ENCODE measurements around the gene USP47. TPM values are rescaled to one million over a fixed set of nuclear protein-coding genes. Genes with fewer than 3 reads are reported as not detected.
A peak's percentile ranks its signal among the peaks of the same experiment; 100 is the strongest.

Gene USP47
- total and polyA plus RNA-seq, 2 of the 13 experiments (the other 11 are each of a cell fraction or from before 2014, with no cell fraction given): 12.2 to 52.7 TPM

- TF ChIP-seq ZNF646 (CRISPR knock-in tag; IDR thresholded peaks at IDR 0.05): no peak
- no peak for TF ChIP-seq FLYWCH1 (CRISPR knock-in tag; IDR thresholded peaks at IDR 0.05)
- no peak for TF ChIP-seq PTBP1 (IDR thresholded peaks at IDR 0.05; ENCODE audit: low read depth, low read length, poor library complexity, severe bottlenecking)
- TF ChIP-seq ZNF33B (CRISPR knock-in tag; IDR thresholded peaks at IDR 0.05): no peak
- no peak for TF ChIP-seq U2AF1 (optimal IDR thresholded peaks at IDR 0.05; ENCODE audit: low read depth, low read length)
- TF ChIP-seq NCOA1 (CRISPR knock-in tag; IDR thresholded peaks at IDR 0.05): no peak
- TF ChIP-seq HDAC2 (CRISPR knock-in tag; IDR thresholded peaks at IDR 0.05): no peak
- no peak for TF ChIP-seq ZC3H13 (CRISPR knock-in tag; IDR thresholded peaks at IDR 0.05)
- TF ChIP-seq ARNT2 (CRISPR knock-in tag; IDR thresholded peaks at IDR 0.05; ENCODE audit: low read depth): no peak
- TF ChIP-seq GFI1 (CRISPR knock-in tag; IDR thresholded peaks at IDR 0.05; ENCODE audit: borderline replicate concordance): no peak
- 0 out of 2 replicates have a peak, but pooled peaks have one; percentile 15 for TF ChIP-seq NFYB (CRISPR knock-in tag; IDR thresholded peaks at IDR 0.05)
- TF ChIP-seq ELF4 (CRISPR knock-in tag; IDR thresholded peaks at IDR 0.05; ENCODE audit: borderline replicate concordance): no peak
- no peak for TF ChIP-seq ZNF264 (CRISPR knock-in tag; IDR thresholded peaks at IDR 0.05)
- no peak for TF ChIP-seq ZNF557 (CRISPR knock-in tag; IDR thresholded peaks at IDR 0.05)
- TF ChIP-seq GZF1 (CRISPR knock-in tag; IDR thresholded peaks at IDR 0.05): no peak
- no peak for TF ChIP-seq ZBTB2 (CRISPR knock-in tag; IDR thresholded peaks at IDR 0.05; ENCODE audit: low read depth)
- TF ChIP-seq CSRNP2 (CRISPR knock-in tag; conservative IDR thresholded peaks at IDR 0.05; ENCODE audit: low read depth): no peak
- no peak for TF ChIP-seq NFRKB (IDR thresholded peaks at IDR 0.05)
- TF ChIP-seq ZNF605 (CRISPR knock-in tag; IDR thresholded peaks at IDR 0.05): no peak
- no peak for TF ChIP-seq ZNF30 (CRISPR knock-in tag; IDR thresholded peaks at IDR 0.05)
- TF ChIP-seq PHF21A (CRISPR knock-in tag; IDR thresholded peaks at IDR 0.05): no peak
- no peak for TF ChIP-seq ZBTB42 (CRISPR knock-in tag; IDR thresholded peaks at IDR 0.05)
- TF ChIP-seq KLF12 (CRISPR knock-in tag; IDR thresholded peaks at IDR 0.05; ENCODE audit: borderline replicate concordance): no peak
These were observed 106.6 kb downstream of the USP47 start (continued) for GRCh38 chr11:11948242-11948947.
